ENCODE data around the gene SMIM30.

SMIM30 gene

DNA sequence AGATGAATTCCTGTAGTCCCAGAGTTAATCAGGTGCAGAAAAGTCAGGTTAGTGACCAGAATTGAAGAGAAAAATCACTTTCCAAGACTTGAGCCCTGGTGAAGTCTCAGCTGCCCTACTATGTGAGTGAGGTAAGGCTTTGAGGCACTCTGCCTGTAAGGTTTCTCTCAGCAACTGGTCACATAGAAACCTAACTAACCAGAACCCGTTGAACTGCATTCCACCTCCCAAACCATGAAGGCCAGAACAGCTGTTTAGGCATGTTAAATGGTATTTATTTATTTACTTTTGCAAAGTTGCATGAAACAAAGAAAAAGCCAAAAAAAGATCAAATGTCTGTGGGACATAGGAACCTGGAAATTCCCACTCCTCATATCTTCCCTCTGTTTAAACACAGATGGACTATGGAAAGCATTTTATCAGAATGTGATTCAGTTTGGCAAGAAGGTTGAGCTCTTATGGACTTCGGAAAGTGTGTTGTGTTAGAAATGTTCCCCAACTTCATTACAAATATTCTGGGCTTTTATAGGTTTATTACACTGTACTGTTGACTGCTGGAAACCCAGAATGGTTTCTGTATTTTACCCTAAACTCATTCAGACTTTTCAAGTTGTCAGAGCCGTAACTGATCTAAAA lies 19.0 kb downstream of the SMIM30 start:
- DNase-seq, result no peak

DNA sequence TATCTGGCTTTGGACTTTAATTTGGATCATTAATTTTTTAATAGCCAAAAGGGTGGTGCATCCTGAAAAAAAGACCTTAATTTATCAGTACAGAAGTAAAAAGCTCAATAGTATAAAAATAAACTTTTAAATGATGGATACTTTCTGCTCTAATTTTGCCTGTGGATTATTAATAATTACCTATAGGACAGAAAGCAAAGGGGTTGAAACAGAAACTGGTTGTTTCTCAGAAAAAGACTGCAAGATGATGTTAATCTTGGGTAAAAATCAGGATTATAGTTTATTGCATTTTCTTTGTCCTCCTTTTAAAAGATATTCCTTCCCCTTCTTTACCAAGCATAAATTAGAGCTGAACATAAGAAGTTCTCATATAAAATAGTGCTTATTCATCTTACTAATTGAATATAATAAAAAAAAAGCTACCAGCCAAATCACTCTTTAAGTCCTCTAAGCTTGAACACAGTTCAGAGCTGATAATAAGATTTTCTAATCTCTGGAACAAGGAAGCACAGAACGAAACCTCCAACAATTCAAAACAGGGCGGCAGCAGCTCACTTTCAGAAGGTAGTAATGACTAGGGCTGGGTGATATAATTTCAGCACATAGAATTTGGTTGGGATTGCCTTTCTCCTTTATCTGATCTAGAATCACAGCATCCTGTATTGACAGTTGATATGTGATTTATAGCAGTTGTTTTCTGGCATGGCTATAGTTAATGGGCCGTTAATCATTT lies 23.7 kb downstream of the SMIM30 start:
- DNase-seq, result no peak

- peak; percentile 37 for DNase-seq
Measured at GRCh38 chr7:113093561-113093960, 24.8 kb downstream of the SMIM30 start.

DNA sequence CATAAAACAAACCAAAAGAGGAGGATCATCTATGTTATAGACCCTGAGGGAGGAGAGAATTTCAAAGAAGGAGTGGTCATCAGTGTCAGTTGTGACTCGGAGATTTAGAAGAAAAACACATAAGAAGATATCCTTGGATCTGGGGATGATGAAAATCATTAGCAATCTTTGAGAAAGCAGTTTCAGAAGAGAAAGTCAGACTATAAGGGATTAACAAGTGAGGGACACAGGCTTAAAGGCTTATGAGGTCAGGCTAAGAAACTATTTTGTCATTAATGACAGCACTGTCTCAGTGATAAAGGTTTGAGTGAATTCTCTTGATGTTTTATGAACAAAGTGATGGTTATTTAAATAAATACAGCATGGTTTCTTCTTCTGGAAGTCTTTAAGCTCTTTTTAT lies 25.6 kb downstream of the SMIM30 start:
- DNase-seq, result no peak

DNA sequence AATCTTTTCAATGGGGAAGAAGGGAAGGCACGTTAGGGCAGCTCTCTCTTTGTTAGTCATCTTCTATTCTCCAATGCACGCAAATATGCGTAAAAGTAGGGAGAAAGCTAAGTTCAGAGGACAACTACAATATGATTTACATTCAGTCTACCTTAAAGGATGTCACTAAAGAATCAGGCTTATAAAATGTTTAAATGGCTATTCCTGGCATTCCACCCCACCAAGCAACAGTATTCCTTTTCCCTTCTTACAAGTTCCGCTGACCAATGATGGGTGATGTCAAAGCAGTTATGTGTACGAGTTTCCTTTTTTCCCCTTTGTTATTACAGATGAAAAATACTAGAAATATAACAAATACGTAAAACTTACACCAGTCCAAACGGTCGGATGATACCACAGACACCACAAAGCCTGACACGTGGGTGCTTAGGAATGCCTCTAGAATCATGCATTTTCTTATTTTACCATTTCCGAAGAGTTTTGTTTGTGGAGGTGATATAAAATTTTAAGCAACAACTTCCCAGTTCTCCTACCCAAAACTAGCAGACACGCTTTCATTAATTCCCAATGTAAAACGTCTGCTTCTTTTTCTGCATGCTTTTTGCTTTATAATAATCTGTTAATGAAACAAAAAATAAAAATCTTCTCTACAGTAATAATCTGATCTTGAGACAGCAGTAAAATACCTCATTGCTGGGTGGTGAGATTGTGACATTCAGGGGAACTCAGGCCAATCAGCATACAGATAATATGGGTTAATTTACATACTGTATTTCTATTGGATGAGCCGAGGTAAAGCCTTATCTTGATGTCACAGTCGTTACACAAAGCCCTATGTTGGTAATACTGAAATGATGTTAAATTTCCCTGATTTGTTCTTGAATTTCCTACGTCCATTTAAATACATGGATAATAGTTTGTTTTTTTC lies 31.0 kb downstream of the SMIM30 start:
- peak; percentile 85 for DNase-seq

GRCh38 chr7:113086431-113086888 lies 31.9 kb downstream of the SMIM30 start, which contains the start of gene GPR85:
TSS of gene GPR85 (minus strand) at chr7:113086827. CDS start at chr7:113084721, 2,106 bp downstream.
- peak; percentile 78 for DNase-seq

- DNase-seq, result peak; percentile 22
Measured at GRCh38 chr7:113085781-113086390, 32.5 kb downstream of the SMIM30 start.

DNA sequence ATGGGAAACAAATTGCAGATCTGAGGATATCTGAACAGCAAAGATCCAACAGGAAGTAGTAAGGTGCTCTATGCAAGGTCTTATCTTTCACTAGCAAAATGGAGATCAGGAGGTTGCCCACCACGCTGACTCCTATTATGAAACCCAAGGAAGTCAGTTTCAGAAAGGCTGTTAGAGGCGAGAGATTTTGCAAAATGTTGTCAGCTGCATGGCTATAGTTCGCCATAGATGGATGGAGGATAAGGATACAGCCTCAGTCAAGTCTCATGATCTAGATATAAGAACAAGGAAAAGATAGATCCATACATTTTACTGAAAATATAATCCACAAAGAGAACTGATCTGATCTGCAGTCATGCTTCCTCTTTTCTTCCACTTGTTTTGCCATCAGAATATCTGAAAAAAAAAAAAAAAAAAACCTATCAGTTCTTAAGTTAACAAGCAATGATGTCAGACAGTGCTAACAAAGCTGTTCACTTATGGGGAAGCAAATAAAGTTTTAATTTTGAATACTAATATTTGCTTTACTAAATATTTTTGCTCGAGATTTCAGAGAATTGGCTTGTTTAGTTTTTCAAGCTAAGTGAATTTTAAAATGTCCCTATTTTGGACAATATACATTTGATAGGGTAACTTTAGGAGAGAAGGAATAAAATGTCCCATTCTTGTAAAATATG lies 33.7 kb downstream of the SMIM30 start:
- DNase-seq, result peak; percentile 58

DNA sequence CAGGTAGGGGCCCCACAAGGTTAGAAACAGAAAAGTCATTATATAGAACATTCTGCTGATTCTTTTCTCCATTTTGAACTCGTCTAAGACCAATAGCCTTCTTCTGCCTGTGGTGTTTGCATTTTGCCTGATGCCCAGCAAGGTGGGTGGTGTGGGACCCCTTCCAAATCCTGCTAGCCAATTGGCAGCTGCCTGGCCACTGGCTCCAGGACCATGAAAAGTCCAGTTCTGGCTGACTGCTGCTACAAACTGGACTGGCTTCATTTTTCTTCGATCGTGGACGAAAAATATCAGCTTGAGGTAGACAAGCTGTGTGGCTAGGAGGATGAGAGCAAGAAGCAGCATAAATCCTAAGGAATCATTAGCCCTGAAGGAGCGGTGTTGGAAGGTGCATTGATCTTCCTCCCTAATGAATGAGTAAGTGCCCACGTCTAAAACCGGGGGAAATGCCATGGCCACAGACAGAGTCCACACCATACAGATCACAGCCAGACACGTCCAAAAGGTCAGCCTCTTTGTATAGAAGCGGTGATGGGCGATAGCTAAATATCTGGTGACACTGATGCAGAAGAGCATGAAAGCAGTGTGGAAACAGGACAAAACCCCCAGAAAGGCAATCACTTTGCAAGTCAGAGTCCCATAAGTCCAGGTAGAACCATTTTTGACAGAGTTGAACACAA lies 34.4 kb downstream of the SMIM30 start:
- no peak for DNase-seq

GRCh38 chr7:113083132-113083815 lies 35.1 kb downstream of the SMIM30 start:
- no peak for DNase-seq

- no peak for DNase-seq
Measured at GRCh38 chr7:113078331-113078730, 40.0 kb downstream of the SMIM30 start.

GRCh38 chr7:113076703-113077102 lies 41.7 kb downstream of the SMIM30 start:
- no peak for DNase-seq

- DNase-seq, result peak; percentile 81
Measured at GRCh38 chr7:113071465-113071864, 46.9 kb downstream of the SMIM30 start.

Data from hematopoietic multipotent progenitor cell treated with erythropoietin and hydrocortisone succinate and interleukin-3 and kit ligand, for 4 days (in vitro differentiated cells).